ENCODE results near the gene WNT3A.

- TF ChIP-seq EZH2phosphoT487 (IDR thresholded peaks at IDR 0.05; ENCODE audit: unreplicated experiment) (no peak), CTCF (conservative IDR thresholded peaks at IDR 0.05; ENCODE audit: low read depth in 2 of 2) (no peak), POLR2AphosphoS5 (IDR thresholded peaks at IDR 0.05; ENCODE audit: low read depth) (no peak), REST (IDR thresholded peaks at IDR 0.05; ENCODE audit: unreplicated experiment) (no peak), EZH2 (IDR thresholded peaks at IDR 0.05; ENCODE audit: low read depth, unreplicated experiment) (no peak), CREB1 (CRISPR knock-in tag; IDR thresholded peaks at IDR 0.05; ENCODE audit: low read depth) (no peak), ZNF462 (CRISPR knock-in tag; IDR thresholded peaks at IDR 0.05) (no peak), ZNF114 (CRISPR knock-in tag; IDR thresholded peaks at IDR 0.05) (no peak), STAT1 (IDR thresholded peaks at IDR 0.05; ENCODE audit: unreplicated experiment) (no peak), JUNB (IDR thresholded peaks at IDR 0.05; ENCODE audit: unreplicated experiment) (no peak), ETS1 (IDR thresholded peaks at IDR 0.05) (no peak)
Measured at GRCh38 chr1:228090613-228091081, 83.8 kb downstream of the WNT3A start.

Measured in GM23338 (cell line).